GM23338 (cell line): ENCODE data around the gene HSD17B1. TPM values are rescaled to one million over a fixed set of nuclear protein-coding genes. Genes with fewer than 3 reads are reported as not detected.

ENCODE experiments used
- ZNF331 ChIP-seq: fragments of 250-450 bp; sonication (Bioruptor Pico); IDR thresholded peaks from 2 replicates; pipeline ENCODE4 v1.5.0; 2020; ENCODE audit warnings: low read depth, mild to moderate bottlenecking, moderate library complexity
- microRNA-seq: library from miRNA; unstranded; fragments of <30 nt; microRNA quantifications from one replicate; pipeline ENCODE4, GENCODE V29; 2017
- polyA plus RNA-seq: library from polyadenylated mRNA; unstranded; fragments of >200 nt; fragmentation: Nextera tagmentation; extraction: Ambion mirVana; gene quantifications from 2 replicates; pipeline ENCODE4 v1.2.1, GENCODE V29; 2016
- total RNA-seq: library from RNA; depleted of rRNA; stranded (reverse); fragments of >200 nt; shearing (Covaris generic); gene quantifications from 2 replicates; pipeline ENCODE4 v1.2.3, GENCODE V29; 2014; rRNA removed
- TF ChIP-seq, protein P1 (sequence below): fragments of 250-450 bp; sonication (Bioruptor Pico); IDR thresholded peaks from 2 replicates; pipeline ENCODE4 v1.5.0; 2020; ENCODE audit warnings: mild to moderate bottlenecking, moderate library complexity

Gene HSD17B1
- total and polyA plus RNA-seq, 2 experiments from 2014 or later: 0.97 to 1.7 TPM

DNA sequence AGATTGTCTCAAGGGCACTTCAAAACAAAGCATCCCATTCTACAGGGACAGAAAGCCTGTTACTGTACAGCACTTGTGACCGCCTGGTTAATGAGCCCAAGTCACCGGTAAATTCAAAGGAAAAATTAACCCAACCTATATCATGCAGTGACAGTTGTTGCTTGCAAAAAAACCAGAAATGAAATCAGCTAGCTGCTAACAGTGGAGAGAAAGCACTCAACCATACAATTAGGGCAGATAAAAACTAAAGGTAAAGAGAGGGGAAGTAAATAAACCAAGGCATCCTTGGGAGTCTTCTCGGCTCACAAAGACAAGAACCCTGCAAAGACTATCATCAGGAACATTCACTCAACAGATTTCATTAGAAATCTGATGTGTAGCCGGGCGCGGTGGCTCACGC, 50.6 kb downstream of the HSD17B1 start (continued):
- TF ChIP-seq, protein P1, sequence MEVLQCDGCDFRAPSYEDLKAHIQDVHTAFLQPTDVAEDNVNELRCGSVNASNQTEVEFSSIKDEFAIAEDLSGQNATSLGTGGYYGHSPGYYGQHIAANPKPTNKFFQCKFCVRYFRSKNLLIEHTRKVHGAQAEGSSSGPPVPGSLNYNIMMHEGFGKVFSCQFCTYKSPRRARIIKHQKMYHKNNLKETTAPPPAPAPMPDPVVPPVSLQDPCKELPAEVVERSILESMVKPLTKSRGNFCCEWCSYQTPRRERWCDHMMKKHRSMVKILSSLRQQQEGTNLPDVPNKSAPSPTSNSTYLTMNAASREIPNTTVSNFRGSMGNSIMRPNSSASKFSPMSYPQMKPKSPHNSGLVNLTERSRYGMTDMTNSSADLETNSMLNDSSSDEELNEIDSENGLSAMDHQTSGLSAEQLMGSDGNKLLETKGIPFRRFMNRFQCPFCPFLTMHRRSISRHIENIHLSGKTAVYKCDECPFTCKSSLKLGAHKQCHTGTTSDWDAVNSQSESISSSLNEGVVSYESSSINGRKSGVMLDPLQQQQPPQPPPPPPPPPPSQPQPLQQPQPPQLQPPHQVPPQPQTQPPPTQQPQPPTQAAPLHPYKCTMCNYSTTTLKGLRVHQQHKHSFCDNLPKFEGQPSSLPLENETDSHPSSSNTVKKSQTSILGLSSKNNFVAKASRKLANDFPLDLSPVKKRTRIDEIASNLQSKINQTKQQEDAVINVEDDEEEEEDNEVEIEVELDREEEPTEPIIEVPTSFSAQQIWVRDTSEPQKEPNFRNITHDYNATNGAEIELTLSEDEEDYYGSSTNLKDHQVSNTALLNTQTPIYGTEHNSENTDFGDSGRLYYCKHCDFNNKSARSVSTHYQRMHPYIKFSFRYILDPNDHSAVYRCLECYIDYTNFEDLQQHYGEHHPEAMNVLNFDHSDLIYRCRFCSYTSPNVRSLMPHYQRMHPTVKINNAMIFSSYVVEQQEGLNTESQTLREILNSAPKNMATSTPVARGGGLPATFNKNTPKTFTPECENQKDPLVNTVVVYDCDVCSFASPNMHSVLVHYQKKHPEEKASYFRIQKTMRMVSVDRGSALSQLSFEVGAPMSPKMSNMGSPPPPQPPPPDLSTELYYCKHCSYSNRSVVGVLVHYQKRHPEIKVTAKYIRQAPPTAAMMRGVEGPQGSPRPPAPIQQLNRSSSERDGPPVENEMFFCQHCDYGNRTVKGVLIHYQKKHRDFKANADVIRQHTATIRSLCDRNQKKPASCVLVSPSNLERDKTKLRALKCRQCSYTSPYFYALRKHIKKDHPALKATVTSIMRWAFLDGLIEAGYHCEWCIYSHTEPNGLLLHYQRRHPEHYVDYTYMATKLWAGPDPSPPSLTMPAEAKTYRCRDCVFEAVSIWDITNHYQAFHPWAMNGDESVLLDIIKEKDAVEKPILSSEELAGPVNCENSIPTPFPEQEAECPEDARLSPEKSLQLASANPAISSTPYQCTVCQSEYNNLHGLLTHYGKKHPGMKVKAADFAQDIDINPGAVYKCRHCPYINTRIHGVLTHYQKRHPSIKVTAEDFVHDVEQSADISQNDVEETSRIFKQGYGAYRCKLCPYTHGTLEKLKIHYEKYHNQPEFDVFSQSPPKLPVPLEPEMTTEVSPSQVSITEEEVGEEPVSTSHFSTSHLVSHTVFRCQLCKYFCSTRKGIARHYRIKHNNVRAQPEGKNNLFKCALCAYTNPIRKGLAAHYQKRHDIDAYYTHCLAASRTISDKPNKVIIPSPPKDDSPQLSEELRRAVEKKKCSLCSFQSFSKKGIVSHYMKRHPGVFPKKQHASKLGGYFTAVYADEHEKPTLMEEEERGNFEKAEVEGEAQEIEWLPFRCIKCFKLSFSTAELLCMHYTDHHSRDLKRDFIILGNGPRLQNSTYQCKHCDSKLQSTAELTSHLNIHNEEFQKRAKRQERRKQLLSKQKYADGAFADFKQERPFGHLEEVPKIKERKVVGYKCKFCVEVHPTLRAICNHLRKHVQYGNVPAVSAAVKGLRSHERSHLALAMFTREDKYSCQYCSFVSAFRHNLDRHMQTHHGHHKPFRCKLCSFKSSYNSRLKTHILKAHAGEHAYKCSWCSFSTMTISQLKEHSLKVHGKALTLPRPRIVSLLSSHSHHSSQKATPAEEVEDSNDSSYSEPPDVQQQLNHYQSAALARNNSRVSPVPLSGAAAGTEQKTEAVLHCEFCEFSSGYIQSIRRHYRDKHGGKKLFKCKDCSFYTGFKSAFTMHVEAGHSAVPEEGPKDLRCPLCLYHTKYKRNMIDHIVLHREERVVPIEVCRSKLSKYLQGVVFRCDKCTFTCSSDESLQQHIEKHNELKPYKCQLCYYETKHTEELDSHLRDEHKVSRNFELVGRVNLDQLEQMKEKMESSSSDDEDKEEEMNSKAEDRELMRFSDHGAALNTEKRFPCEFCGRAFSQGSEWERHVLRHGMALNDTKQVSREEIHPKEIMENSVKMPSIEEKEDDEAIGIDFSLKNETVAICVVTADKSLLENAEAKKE (CRISPR knock-in tag): no peak
- no peak for TF ChIP-seq ZNF331 (CRISPR knock-in tag)

Small RNA genes lying within 50 kb of the gene (microRNA-seq; reads per million reads assigned to microRNA genes)
- 2.2 reads per million, percentile 2 among the genes with 10 or more reads in this experiment for gene MIR5010

Other genes with a start within 250 kb of the HSD17B1 start
- 78.0 and 83.2 TPM in 2 replicates for gene STAT3, start 164.5 kb upstream of the HSD17B1 start, total RNA-seq
- 41.7 and 49.5 TPM in 2 replicates for gene STAT3, start 164.5 kb upstream of the HSD17B1 start, polyA plus RNA-seq
- gene CAVIN1, start 129.7 kb upstream of the HSD17B1 start, total RNA-seq: 33.3 and 35.7 TPM in 2 replicates
- gene CAVIN1, start 129.7 kb upstream of the HSD17B1 start, polyA plus RNA-seq: 18.1 and 20.0 TPM in 2 replicates
- 42.3 and 42.8 TPM in 2 replicates for gene ATP6V0A1, start 94.0 kb upstream of the HSD17B1 start, total RNA-seq
- gene ATP6V0A1, start 94.0 kb upstream of the HSD17B1 start, polyA plus RNA-seq: 23.9 and 25.8 TPM in 2 replicates
- 21.9 and 31.2 TPM in 2 replicates for gene NAGLU, start 16.7 kb upstream of the HSD17B1 start, total RNA-seq
- 12.0 and 13.0 TPM in 2 replicates for gene NAGLU, start 16.7 kb upstream of the HSD17B1 start, polyA plus RNA-seq
- gene COASY, start 9.2 kb downstream of the HSD17B1 start, total RNA-seq: 60.1 and 62.0 TPM in 2 replicates
- 72.1 and 77.5 TPM in 2 replicates for gene COASY, start 9.2 kb downstream of the HSD17B1 start, polyA plus RNA-seq
- gene MLX, start 14.2 kb downstream of the HSD17B1 start, total RNA-seq: 23.3 and 34.1 TPM in 2 replicates
- 28.8 and 33.2 TPM in 2 replicates for gene MLX, start 14.2 kb downstream of the HSD17B1 start, polyA plus RNA-seq
- gene PSMC3IP, start 24.8 kb downstream of the HSD17B1 start, total RNA-seq: 14.7 and 18.5 TPM in 2 replicates
- gene PSMC3IP, start 24.8 kb downstream of the HSD17B1 start, polyA plus RNA-seq: 29.5 and 32.7 TPM in 2 replicates
- gene RETREG3, start 56.5 kb downstream of the HSD17B1 start, total RNA-seq: 35.4 and 38.2 TPM in 2 replicates
- gene RETREG3, start 56.5 kb downstream of the HSD17B1 start, polyA plus RNA-seq: 8.0 and 10.5 TPM in 2 replicates
- 82.8 and 101 TPM in 2 replicates for gene TUBG1, start 56.8 kb downstream of the HSD17B1 start, total RNA-seq
- 110 and 117 TPM in 2 replicates for gene TUBG1, start 56.8 kb downstream of the HSD17B1 start, polyA plus RNA-seq
- 15.3 and 18.2 TPM in 2 replicates for gene TUBG2, start 106.4 kb downstream of the HSD17B1 start, total RNA-seq
- gene TUBG2, start 106.4 kb downstream of the HSD17B1 start, polyA plus RNA-seq: 16.5 and 19.0 TPM in 2 replicates
- gene PLEKHH3, start 124.1 kb downstream of the HSD17B1 start, total RNA-seq: 24.2 and 24.8 TPM in 2 replicates
- 10.9 and 13.8 TPM in 2 replicates for gene PLEKHH3, start 124.1 kb downstream of the HSD17B1 start, polyA plus RNA-seq
- gene CCR10, start 128.9 kb downstream of the HSD17B1 start, total RNA-seq: 1.1 and 1.7 TPM in 2 replicates
- 2.7 and 3.0 TPM in 2 replicates for gene CCR10, start 128.9 kb downstream of the HSD17B1 start, polyA plus RNA-seq
- gene CNTNAP1, start 129.6 kb downstream of the HSD17B1 start, total RNA-seq: 2.9 and 5.0 TPM in 2 replicates
- 0.75 and 1.3 TPM in 2 replicates for gene CNTNAP1, start 129.6 kb downstream of the HSD17B1 start, polyA plus RNA-seq
- gene EZH1, start 192.1 kb downstream of the HSD17B1 start, total RNA-seq: 16.3 and 16.9 TPM in 2 replicates
- gene EZH1, start 192.1 kb downstream of the HSD17B1 start, polyA plus RNA-seq: 17.5 and 18.0 TPM in 2 replicates
- 2.6 and 8.8 TPM in 2 replicates for gene RAMP2, start 208.3 kb downstream of the HSD17B1 start, total RNA-seq
- 28.3 and 29.5 TPM in 2 replicates for gene RAMP2, start 208.3 kb downstream of the HSD17B1 start, polyA plus RNA-seq
- gene VPS25, start 220.5 kb downstream of the HSD17B1 start, total RNA-seq: 110 and 129 TPM in 2 replicates
- 93.5 and 105 TPM in 2 replicates for gene VPS25, start 220.5 kb downstream of the HSD17B1 start, polyA plus RNA-seq
- gene WNK4, start 227.7 kb downstream of the HSD17B1 start, total RNA-seq: 0.10 and 0.54 TPM in 2 replicates
- gene WNK4, start 227.7 kb downstream of the HSD17B1 start, polyA plus RNA-seq: 0.65 and 0.83 TPM in 2 replicates
- 57.6 and 81.2 TPM in 2 replicates for gene COA3, start 245.8 kb downstream of the HSD17B1 start, total RNA-seq
- 123 and 138 TPM in 2 replicates for gene COA3, start 245.8 kb downstream of the HSD17B1 start, polyA plus RNA-seq
- not detected in 2 replicates for gene CNTD1, start 245.9 kb downstream of the HSD17B1 start, total RNA-seq
- 0.80 and 1.1 TPM in 2 replicates for gene CNTD1, start 245.9 kb downstream of the HSD17B1 start, polyA plus RNA-seq